ENCODE measurements around the gene BTG1.

Gene BTG1

GRCh38 chr12:92118826-92119536 lies 26.7 kb downstream of the BTG1 start:
- no peak for DNase-seq (ENCODE audit: low read depth in 2 of 2)
- H3K4me3 ChIP-seq (replicated peaks in 1 of 2; ENCODE audit: low read depth in 2 of 2, low read length in 2 of 2), result no peak overlapping the region
- TF ChIP-seq CTCF (IDR thresholded peaks at IDR 0.05; ENCODE audit: low read depth, low read length), result no peak

GRCh38 chr12:92114834-92115233 lies 30.8 kb downstream of the BTG1 start:
- no peak for DNase-seq (ENCODE audit: low read depth in 2 of 2)
- no peak overlapping the region for H3K4me3 ChIP-seq (replicated peaks in 1 of 2; ENCODE audit: low read depth in 2 of 2, low read length in 2 of 2)
- no peak for TF ChIP-seq CTCF (IDR thresholded peaks at IDR 0.05; ENCODE audit: low read depth, low read length)

- H3K4me3 ChIP-seq (replicated peaks in 1 of 2; ENCODE audit: low read depth in 2 of 2, low read length in 2 of 2), result no peak overlapping the region
- DNase-seq (ENCODE audit: low read depth in 2 of 2), result no peak
- TF ChIP-seq CTCF (IDR thresholded peaks at IDR 0.05; ENCODE audit: low read depth, low read length), result no peak
Observed at GRCh38 chr12:92111256-92111655, 34.4 kb downstream of the BTG1 start.

- no peak for TF ChIP-seq CTCF (IDR thresholded peaks at IDR 0.05; ENCODE audit: low read depth, low read length)
- no peak overlapping the region for H3K4me3 ChIP-seq (replicated peaks in 1 of 2; ENCODE audit: low read depth in 2 of 2, low read length in 2 of 2)
- no peak for DNase-seq (ENCODE audit: low read depth in 2 of 2)
Observed at GRCh38 chr12:92110083-92110640, 35.5 kb downstream of the BTG1 start.

GRCh38 chr12:92109613-92110012 lies 36.0 kb downstream of the BTG1 start:
- no peak overlapping the region for H3K4me3 ChIP-seq (replicated peaks in 1 of 2; ENCODE audit: low read depth in 2 of 2, low read length in 2 of 2)
- no peak for TF ChIP-seq CTCF (IDR thresholded peaks at IDR 0.05; ENCODE audit: low read depth, low read length)
- no peak for DNase-seq (ENCODE audit: low read depth in 2 of 2)

GRCh38 chr12:92108651-92109050 lies 37.0 kb downstream of the BTG1 start:
- no peak overlapping the region for H3K4me3 ChIP-seq (replicated peaks in 1 of 2; ENCODE audit: low read depth in 2 of 2, low read length in 2 of 2)
- DNase-seq (ENCODE audit: low read depth in 2 of 2), result peak; percentile 78 to 81
- TF ChIP-seq CTCF (IDR thresholded peaks at IDR 0.05; ENCODE audit: low read depth, low read length), result no peak
